ENCODE results near the gene ADAMTSL3. TPM values are rescaled to one million over a fixed set of nuclear protein-coding genes. Genes with fewer than 3 reads are reported as not detected.

The ADAMTSL3 gene
- total and polyA plus RNA-seq, 4 donors = 3.5 to 19.0 (median 8.0) TPM

- Histone ChIP-seq H3K9me3 (ENCODE audit: control insufficient read depth in 4 of 4, low read length in 3 of 4) (no peaks in the 10 kb centered on the region), H3K27ac (ENCODE audit: low read depth in 1 of 2, low read length in 2 of 2) (no peak overlapping the region), H3K4me1 (ENCODE audit: control insufficient read depth in 4 of 4, insufficient read depth in 4 of 4, low read length in 3 of 4) (no peaks in the 10 kb centered on the region), H3K9ac (ENCODE audit: low read depth in 1 of 2, low read length in 2 of 2) (no peak overlapping the region), H3K27me3 (ENCODE audit: control insufficient read depth in 4 of 4, insufficient read depth in 4 of 4, low read length in 3 of 4) (no peaks in the 10 kb centered on the region), H3K36me3 (ENCODE audit: control insufficient read depth in 4 of 4, insufficient read depth in 3 of 4, low read depth in 1 of 4, low read length in 3 of 4) (peaks cover 0 to 3% (median under 1%) of the 10 kb centered on the region in 4 donors), H3K4me3 (ENCODE audit: low read depth in 1 of 3, low read length in 3 of 3) (no peak overlapping the region)
- whole genome bisulfite sequencing = 100% methylated on average over 1 of the region's 1 CpG
- TF ChIP-seq MAX (IDR thresholded peaks at IDR 0.05) (no peak), FOXA1 (IDR thresholded peaks at IDR 0.05) (no peak), JUND (IDR thresholded peaks at IDR 0.05) (no peak), CTCF (IDR thresholded peaks at IDR 0.05; ENCODE audit: low read depth, low read length, missing input control) (no peak)
- no peak for DNase-seq (ENCODE audit: low spot score)
These were observed 261.0 kb downstream of the ADAMTSL3 start for GRCh38 chr15:83914906-83915305.

- DNase-seq (ENCODE audit: low spot score) = no peak
- H3K36me3 ChIP-seq (ENCODE audit: control insufficient read depth in 4 of 4, insufficient read depth in 3 of 4, low read depth in 1 of 4, low read length in 3 of 4) = peaks cover 0 to 3% (median under 1%) of the 10 kb centered on the region in 4 donors
- TF ChIP-seq HNF4G (IDR thresholded peaks at IDR 0.05) (no peak), MAX (IDR thresholded peaks at IDR 0.05) (no peak), NR2F2 (IDR thresholded peaks at IDR 0.05) (no peak), RAD21 (IDR thresholded peaks at IDR 0.05) (no peak), EGR1 (IDR thresholded peaks at IDR 0.05; ENCODE audit: low read depth in 2 of 2) (no peak), JUND (IDR thresholded peaks at IDR 0.05) (no peak), ZBTB33 (IDR thresholded peaks at IDR 0.05) (no peak), ATF3 (IDR thresholded peaks at IDR 0.05) (no peak), GABPA (IDR thresholded peaks at IDR 0.05 in 1 of 2, conservative IDR thresholded peaks at IDR 0.05 in 1 of 2) (no peak), REST (IDR thresholded peaks at IDR 0.05) (no peak), FOXA2 (IDR thresholded peaks at IDR 0.05) (no peak), CTCF (IDR thresholded peaks at IDR 0.05; ENCODE audit: low read depth, low read length, missing input control) (no peak), SP1 (IDR thresholded peaks at IDR 0.05) (no peak), RXRA (IDR thresholded peaks at IDR 0.05) (no peak)
- H3K9me3 ChIP-seq (ENCODE audit: control insufficient read depth in 4 of 4, low read length in 3 of 4) = no peaks in the 10 kb centered on the region
- H3K27ac ChIP-seq (ENCODE audit: low read depth in 1 of 2, low read length in 2 of 2) = no peak overlapping the region
- WGBS = 80% methylated on average over 1 of the region's 1 CpG
- no peaks in the 10 kb centered on the region for H3K4me1 ChIP-seq (ENCODE audit: control insufficient read depth in 4 of 4, insufficient read depth in 4 of 4, low read length in 3 of 4)
- H3K9ac ChIP-seq (ENCODE audit: low read depth in 1 of 2, low read length in 2 of 2) = no peak overlapping the region
- H3K4me3 ChIP-seq (ENCODE audit: low read depth in 1 of 3, low read length in 3 of 3) = no peak overlapping the region
- H3K27me3 ChIP-seq (ENCODE audit: control insufficient read depth in 4 of 4, insufficient read depth in 4 of 4, low read length in 3 of 4) = no peaks in the 10 kb centered on the region
These were observed 263.5 kb downstream of the ADAMTSL3 start for GRCh38 chr15:83917432-83917831.
